Stomach (tissue), 4 donors: ENCODE measurements around the gene S100A5.

Experiments used
- CTCF ChIP-seq, 7 experiments: fragments of 450-650 bp in 4 of 7; fragments of 200-600 bp in 3 of 7; sonication (generic) in 3 of 7; IDR thresholded peaks; one replicate each; pipeline ENCODE4 v1.5.1; 2016 to 2019; ENCODE audit warnings: antibody characterized with exemption in 7 of 7, control low read depth in 2 of 7, mild to moderate bottlenecking in 1 of 7
- POLR2A ChIP-seq, 4 donors: fragments of 450-650 bp; IDR thresholded peaks; one replicate each; pipeline ENCODE4 v1.6.1; 2016; ENCODE audit warnings: antibody characterized with exemption in 4 of 4, control low read depth in 2 of 4, mild to moderate bottlenecking in 1 of 4, moderate library complexity in 1 of 4
- POLR2AphosphoS5 ChIP-seq, 3 donors: sonication (generic); formaldehyde crosslinking; IDR thresholded peaks; one replicate each; pipeline ENCODE4 v1.6.1; 2016; ENCODE audit warnings: antibody characterized with exemption in 3 of 3

GRCh38 chr1:153578936-153579335 lies 38.2 kb upstream of the S100A5 start:
- TF ChIP-seq CTCF (IDR thresholded peaks at IDR 0.05) (no peak), POLR2A (IDR thresholded peaks at IDR 0.05) (no peak), POLR2AphosphoS5 (IDR thresholded peaks at IDR 0.05) (no peak)
